Mucosa of descending colon (tissue), 3 donors: ENCODE measurements around the gene FSTL1. TPM values are rescaled to one million over a fixed set of nuclear protein-coding genes. Genes with fewer than 3 reads are reported as not detected.

Source experiments
- ATAC-seq: fragments of 200-7000 bp; cut with Tn5 transposase; one replicate; pipeline ENCODE4 v1.9.1; 2020; ENCODE audit warnings: mild to moderate bottlenecking, moderate library complexity
- DNase-seq, 3 donors: peaks; one replicate each; pipeline ENCODE4 v3.0.0-alpha.2; 2020
- H3K36me3 ChIP-seq: fragments of 200-600 bp; one replicate; pipeline ENCODE4 v1.8.0; 2021; ENCODE audit warnings: low read depth, mild to moderate bottlenecking
- H3K4me1 ChIP-seq: fragments of 200-600 bp; one replicate; pipeline ENCODE4 v1.8.0; 2021; ENCODE audit warnings: low read depth, mild to moderate bottlenecking
- H3K4me3 ChIP-seq: fragments of 200-600 bp; one replicate; pipeline ENCODE4 v1.8.0; 2021; ENCODE audit warnings: mild to moderate bottlenecking
- H3K9me3 ChIP-seq: fragments of 200-600 bp; one replicate; pipeline ENCODE4 v1.8.0; 2021; ENCODE audit warnings: mild to moderate bottlenecking
- intact Hi-C, 2 donors: fragments of 100-400 bp; cut with DNase I in 1 of 2; cut with micrococcal nuclease in 1 of 2; formaldehyde crosslinking; loops; one replicate each; pipeline versions ENCODE4 v1.11.0 to v1.11.1; 2022; cut with DNase I, micrococcal nuclease
- total RNA-seq, 3 donors: library from RNA; stranded (reverse); fragmentation: NEBNext Ultra II Directional in 2 of 3; extraction: Animal tissue kit (Norgen Biotek cat#: 25700) in 2 of 3; gene quantifications; one replicate each; pipeline versions ENCODE4 v1.2.1 to v1.2.4, GENCODE V29; 2021 to 2023
- TF ChIP-seq, protein P1 (sequence below): fragments of 200-600 bp; IDR thresholded peaks from one replicate; pipeline ENCODE4 v1.8.0; 2022; ENCODE audit warnings: antibody characterized with exemption, mild to moderate bottlenecking
- donor health status: DM: no; HTN: no; CAD: no; lungs with moderate emphysema.
- donor health status: DM: no; HTN: no; CAD: no.
- donor health status: DM: no; HTN: yes; CAD: no.

The FSTL1 gene
- total RNA-seq, 3 donors from 2014 or later: 28.1 to 246 (median 108) TPM

DNA sequence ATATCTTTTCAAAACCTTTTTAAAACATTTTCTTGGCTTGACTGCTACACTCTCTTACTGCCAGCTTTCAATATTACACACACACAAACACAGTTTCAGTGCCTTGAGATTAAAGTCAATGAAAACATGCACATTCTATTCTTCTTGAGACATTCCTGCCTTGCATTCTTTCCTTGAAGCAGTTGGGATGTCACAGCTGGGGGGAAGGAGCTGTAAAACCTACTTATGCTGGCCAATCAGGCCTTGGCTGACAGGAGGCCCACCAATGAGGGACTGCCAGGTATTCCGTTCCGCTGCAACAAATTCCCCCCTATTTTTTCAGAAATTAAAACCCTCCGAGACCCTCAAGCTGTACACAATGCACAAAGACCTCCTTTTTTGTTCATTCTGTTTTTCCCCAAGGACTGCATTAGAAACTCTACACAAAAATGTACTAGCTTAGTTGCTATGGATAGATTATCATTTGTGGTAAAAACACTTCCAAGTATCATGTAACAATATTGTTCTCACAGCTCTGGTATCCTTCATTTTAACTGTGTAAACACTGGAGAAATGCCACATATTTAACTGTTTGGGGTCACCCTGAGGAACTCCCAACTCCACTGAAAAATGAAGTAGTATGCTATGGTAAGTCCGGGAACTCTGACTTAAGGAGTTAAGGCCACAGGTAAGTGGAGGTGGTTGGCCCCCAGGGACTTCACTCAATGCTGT lies 18.5 kb downstream of the FSTL1 start:
- no peak for DNase-seq
- H3K4me1 ChIP-seq: peaks cover 13% of the 10 kb centered on the region
- ATAC-seq: no peak
- TF ChIP-seq, protein P1, sequence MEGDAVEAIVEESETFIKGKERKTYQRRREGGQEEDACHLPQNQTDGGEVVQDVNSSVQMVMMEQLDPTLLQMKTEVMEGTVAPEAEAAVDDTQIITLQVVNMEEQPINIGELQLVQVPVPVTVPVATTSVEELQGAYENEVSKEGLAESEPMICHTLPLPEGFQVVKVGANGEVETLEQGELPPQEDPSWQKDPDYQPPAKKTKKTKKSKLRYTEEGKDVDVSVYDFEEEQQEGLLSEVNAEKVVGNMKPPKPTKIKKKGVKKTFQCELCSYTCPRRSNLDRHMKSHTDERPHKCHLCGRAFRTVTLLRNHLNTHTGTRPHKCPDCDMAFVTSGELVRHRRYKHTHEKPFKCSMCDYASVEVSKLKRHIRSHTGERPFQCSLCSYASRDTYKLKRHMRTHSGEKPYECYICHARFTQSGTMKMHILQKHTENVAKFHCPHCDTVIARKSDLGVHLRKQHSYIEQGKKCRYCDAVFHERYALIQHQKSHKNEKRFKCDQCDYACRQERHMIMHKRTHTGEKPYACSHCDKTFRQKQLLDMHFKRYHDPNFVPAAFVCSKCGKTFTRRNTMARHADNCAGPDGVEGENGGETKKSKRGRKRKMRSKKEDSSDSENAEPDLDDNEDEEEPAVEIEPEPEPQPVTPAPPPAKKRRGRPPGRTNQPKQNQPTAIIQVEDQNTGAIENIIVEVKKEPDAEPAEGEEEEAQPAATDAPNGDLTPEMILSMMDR: no peak
- intact Hi-C loops: no loop called here
- H3K9me3 ChIP-seq: no peaks in the 10 kb centered on the region
- H3K4me3 ChIP-seq: no peak overlapping the region
- H3K36me3 ChIP-seq: no peaks in the 10 kb centered on the region

DNA sequence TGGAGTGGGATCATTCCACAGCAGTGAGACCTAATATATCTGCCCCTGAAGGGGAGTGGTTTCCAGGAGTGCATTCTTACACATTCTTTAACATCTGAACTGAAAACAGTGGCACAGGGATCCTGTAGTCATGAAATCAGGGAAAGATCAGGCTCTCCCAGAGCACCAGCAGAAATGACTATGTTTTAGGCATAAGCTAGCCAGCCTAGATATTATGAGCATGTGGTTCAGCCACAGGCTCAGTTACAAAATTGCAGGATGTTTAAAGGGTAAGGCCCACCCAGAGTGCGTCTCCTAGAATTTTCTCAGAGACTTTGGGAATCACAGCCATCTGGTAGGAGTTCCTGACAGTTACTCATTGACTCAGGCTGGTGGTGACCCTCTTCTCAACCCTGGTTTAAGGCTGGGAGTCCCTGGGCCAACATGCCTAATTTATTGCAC lies 20.9 kb downstream of the FSTL1 start:
- H3K4me1 ChIP-seq: peaks cover 5% of the 10 kb centered on the region
- ATAC-seq: no peak

DNA sequence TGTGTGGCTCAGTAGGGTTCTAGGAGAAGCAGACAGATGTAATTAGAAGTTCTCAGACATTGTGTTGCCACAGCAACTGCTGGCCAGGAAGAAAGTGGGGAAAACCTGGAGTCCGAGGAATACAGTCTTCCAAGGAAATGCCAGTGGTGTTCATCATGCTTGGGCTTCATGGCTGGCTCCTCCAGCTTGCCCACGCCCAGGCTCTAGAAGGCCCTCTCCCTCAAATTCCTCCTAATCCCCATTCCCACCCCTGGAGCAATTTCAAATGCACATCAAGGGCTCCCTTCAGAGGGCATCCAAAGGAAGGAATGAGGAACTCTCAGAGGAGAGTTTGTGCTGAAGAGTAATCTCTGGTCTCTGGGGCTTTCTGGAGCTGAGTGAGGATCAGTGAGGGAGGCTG lies 21.9 kb downstream of the FSTL1 start:
- TF ChIP-seq, protein P1: no peak
- H3K4me3 ChIP-seq: no peak overlapping the region
- DNase-seq (no peak), ATAC-seq (no peak)
- H3K36me3 ChIP-seq: no peaks in the 10 kb centered on the region
- no peaks in the 10 kb centered on the region for H3K9me3 ChIP-seq
- intact Hi-C loops: no loop called here
- H3K4me1 ChIP-seq: peaks cover 5% of the 10 kb centered on the region

More for the DNA sequence above, 20.9 kb downstream of the FSTL1 start:
- intact Hi-C loops: no loop called here
- TF ChIP-seq, protein P1: no peak
- Histone ChIP-seq H3K4me3 (no peak overlapping the region), H3K36me3 (no peaks in the 10 kb centered on the region), H3K9me3 (no peaks in the 10 kb centered on the region)
- DNase-seq: no peak

DNA sequence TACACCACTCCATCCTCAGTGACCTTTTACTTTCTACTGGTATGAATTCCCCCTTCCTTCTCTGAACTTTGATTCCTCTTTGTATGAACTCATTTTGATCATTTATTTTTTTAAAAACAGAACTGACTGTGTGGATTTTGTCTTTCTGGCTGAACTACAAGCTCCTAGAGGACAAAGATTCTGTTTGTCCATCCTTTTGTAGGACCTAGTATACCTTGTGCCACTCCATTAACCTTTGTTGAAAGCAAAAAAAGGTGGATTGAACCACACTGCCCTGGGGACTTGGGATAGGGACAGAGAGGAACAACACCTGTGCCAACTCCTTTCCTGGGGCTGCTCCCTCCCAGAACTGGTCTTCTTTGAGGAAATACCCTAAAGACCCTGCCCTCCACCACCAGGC lies 23.6 kb downstream of the FSTL1 start:
- TF ChIP-seq, protein P1: no peak
- Histone ChIP-seq H3K36me3 (no peaks in the 10 kb centered on the region), H3K4me3 (no peak overlapping the region), H3K9me3 (no peaks in the 10 kb centered on the region), H3K4me1 (no peaks in the 10 kb centered on the region)
- no peak for ATAC-seq
- intact Hi-C loops: no loop called here
- DNase-seq: no peak

DNA sequence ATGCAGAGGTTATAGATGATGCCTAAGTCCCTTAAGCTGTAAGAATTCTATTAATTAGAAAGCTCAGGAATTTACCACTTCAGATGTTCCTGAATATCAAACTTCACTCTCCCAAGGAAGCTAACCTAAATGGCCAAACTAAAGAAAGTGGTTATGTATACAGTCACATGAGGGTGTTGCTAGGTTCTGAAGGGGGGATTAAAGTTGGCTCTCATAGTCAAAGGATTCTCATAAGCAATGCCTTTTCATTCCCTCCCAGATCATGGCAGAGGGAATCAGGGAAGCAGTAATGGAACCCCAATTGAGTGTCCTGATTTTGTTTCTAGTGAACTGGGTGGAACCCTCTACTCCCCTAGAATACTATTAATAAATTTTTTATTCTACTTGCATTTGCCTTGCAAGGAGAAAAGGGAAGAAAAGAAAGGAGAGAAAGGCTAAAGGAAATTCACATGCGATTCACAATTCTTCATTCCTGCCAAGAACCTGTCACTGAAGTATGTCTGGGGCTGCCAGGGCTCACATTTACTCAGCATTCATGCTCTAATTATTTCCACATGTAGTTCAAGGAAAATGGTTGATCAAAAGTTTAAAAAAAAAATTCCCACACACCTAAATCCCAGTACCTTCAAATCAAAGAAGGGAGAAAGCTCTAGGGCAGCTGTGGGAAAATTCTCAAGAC lies 25.1 kb downstream of the FSTL1 start:
- no peak for DNase-seq
- no peak for ATAC-seq
- intact Hi-C loops: no loop called here
- TF ChIP-seq, protein P1: no peak
- H3K36me3 ChIP-seq: no peaks in the 10 kb centered on the region
- H3K4me1 ChIP-seq: no peaks in the 10 kb centered on the region
- no peak overlapping the region for H3K4me3 ChIP-seq
- no peaks in the 10 kb centered on the region for H3K9me3 ChIP-seq
